GM12872 (cell line): Measurements from ENCODE around the gene LITAF.

ENCODE experiments used
- TF ChIP-seq, protein P1 (sequence below): IDR thresholded peaks from 3 replicates; pipeline ENCODE4 v1.5.1; 2011; ENCODE audit warnings: low read depth, mild to moderate bottlenecking, low read length, moderate library complexity; ENCODE audit not compliant: insufficient read depth

The LITAF gene

GRCh38 chr16:11583889-11584565 lies 2.7 kb downstream of the LITAF start:
- TF ChIP-seq, protein P1, sequence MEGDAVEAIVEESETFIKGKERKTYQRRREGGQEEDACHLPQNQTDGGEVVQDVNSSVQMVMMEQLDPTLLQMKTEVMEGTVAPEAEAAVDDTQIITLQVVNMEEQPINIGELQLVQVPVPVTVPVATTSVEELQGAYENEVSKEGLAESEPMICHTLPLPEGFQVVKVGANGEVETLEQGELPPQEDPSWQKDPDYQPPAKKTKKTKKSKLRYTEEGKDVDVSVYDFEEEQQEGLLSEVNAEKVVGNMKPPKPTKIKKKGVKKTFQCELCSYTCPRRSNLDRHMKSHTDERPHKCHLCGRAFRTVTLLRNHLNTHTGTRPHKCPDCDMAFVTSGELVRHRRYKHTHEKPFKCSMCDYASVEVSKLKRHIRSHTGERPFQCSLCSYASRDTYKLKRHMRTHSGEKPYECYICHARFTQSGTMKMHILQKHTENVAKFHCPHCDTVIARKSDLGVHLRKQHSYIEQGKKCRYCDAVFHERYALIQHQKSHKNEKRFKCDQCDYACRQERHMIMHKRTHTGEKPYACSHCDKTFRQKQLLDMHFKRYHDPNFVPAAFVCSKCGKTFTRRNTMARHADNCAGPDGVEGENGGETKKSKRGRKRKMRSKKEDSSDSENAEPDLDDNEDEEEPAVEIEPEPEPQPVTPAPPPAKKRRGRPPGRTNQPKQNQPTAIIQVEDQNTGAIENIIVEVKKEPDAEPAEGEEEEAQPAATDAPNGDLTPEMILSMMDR, result no peak

GRCh38 chr16:11583166-11583565 lies 3.6 kb downstream of the LITAF start:
- TF ChIP-seq, protein P1, result no peak

- TF ChIP-seq, protein P1, result no peak
These were observed 4.4 kb downstream of the LITAF start for GRCh38 chr16:11582157-11582814.

DNA sequence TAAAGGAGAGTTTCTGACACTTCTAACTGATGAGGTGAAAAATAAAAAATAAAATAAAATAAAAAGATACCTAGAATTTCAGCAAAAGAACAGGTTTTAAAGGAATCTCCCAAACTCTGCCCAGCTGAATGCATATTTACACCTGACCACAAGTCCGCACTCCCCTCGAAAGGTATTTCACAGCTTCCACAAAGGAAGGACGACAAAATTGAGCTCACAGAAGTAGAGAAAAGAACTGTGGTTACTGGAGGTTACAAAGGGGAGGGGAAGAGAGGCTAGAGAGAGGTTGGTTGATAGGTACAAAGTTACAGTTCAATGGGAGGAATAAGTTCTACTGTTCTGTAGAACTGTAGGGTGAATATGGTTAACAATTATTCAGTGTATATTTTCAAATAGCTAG lies 5.0 kb downstream of the LITAF start:
- TF ChIP-seq, protein P1, result no peak

DNA sequence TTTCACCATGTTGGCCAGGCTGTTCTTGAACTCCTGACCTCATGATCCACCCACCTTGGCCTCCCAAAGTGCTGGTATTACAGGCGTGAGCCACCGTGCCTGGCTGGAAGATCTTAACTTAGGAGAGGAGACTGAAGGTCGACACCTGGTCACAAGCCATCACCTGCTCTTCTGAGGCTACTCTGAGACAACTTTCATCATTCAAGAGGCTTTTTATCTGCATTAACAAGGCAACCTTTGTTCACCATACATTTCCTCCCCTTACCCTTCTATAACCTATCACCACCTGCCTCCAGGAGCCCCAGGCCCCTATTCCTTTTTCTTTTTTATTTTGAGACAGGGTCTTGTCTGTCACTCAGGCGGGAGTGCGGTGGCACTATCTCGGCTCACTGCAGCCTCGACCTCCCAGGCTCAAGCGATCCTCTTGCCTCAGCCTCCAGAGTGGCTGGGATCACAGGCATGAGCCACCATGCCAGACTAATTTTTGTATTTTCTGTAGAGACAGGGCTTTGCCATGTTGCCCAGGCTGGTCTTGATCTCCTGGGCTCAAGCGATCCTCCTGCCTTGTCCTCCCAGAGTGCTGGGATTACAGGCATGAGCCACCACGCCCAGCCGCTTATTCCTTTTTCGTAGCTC lies 6.2 kb downstream of the LITAF start:
- TF ChIP-seq, protein P1, result no peak

GRCh38 chr16:11576427-11577289 lies 10.1 kb downstream of the LITAF start:
- TF ChIP-seq, protein P1, result no peak

DNA sequence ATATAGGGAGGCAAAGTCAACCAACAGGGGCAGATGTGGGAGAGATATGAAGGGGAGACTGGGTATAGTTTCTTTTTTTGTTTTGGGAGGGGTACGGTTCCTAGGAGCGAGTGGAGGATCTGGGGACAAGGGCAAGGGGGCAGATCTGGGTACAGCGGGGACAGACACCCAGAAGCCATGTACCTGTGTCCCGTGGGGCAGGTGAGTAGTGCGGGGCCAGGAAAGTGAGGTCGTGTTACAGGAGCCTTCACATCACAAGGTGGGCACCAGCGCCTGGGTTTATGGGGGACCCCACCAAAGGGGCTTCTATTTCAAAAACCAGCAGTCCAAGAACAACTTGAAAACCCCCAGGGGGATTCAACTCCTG lies 11.5 kb downstream of the LITAF start:
- TF ChIP-seq, protein P1, result no peak
